ENCODE results near the gene FGGY. TPM values are rescaled to one million over a fixed set of nuclear protein-coding genes. Genes with fewer than 3 reads are reported as not detected.

The FGGY gene
- total RNA-seq, 1 experiment from 2014 or later = 17.8 TPM

DNA sequence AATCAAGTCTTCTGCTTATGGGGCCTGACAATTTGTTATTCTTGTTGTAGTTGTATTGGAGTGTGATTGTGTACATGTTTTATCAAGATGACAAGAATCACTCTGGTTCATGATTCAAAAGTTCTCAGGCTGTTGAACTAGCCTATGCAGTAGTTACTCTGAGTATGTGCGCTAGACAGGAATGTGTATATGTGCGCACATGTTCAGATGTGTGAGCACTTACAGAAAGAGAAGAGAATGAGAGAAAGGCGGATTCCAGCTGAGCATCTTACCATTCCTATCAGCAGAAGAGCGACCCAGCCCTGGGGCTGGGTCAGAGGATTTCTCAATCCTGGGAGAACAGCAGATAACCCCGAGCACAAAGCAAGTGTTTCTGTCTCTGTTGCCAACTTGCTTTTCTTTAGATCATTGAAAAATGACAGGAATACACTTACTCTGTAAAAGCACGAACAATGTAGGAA lies 407.1 kb downstream of the FGGY start:
- Histone ChIP-seq H3K4me3 (no peak overlapping the region), H3K27me3 (ENCODE audit: insufficient read depth, low read depth) (no peaks in the 10 kb centered on the region), H2AFZ (no peak overlapping the region), H3K79me2 (ENCODE audit: low read depth) (no peaks in the 10 kb centered on the region), H4K20me1 (ENCODE audit: insufficient read depth) (no peaks in the 10 kb centered on the region), H3F3A (ENCODE audit: insufficient read depth, low read depth) (no peaks in the 10 kb centered on the region), H3K27ac (no peak overlapping the region), H3K4me1 (replicated peaks; ENCODE audit: insufficient read depth) (peaks cover 10% of the 10 kb centered on the region), H3K36me3 (ENCODE audit: low read depth) (no peaks in the 10 kb centered on the region), H3K9me3 (ENCODE audit: insufficient read depth, low read depth) (no peaks in the 10 kb centered on the region), H3K9me2 (ENCODE audit: insufficient read depth) (no peaks in the 10 kb centered on the region), H3K4me2 (no peak overlapping the region)
- intact Hi-C loops (cut with micrococcal nuclease; ENCODE audit: unreplicated experiment) = no loop called here
- POLR2A ChIA-PET (ENCODE audit: unreplicated experiment) = no interaction called here
- TF ChIP-seq, protein P1, sequence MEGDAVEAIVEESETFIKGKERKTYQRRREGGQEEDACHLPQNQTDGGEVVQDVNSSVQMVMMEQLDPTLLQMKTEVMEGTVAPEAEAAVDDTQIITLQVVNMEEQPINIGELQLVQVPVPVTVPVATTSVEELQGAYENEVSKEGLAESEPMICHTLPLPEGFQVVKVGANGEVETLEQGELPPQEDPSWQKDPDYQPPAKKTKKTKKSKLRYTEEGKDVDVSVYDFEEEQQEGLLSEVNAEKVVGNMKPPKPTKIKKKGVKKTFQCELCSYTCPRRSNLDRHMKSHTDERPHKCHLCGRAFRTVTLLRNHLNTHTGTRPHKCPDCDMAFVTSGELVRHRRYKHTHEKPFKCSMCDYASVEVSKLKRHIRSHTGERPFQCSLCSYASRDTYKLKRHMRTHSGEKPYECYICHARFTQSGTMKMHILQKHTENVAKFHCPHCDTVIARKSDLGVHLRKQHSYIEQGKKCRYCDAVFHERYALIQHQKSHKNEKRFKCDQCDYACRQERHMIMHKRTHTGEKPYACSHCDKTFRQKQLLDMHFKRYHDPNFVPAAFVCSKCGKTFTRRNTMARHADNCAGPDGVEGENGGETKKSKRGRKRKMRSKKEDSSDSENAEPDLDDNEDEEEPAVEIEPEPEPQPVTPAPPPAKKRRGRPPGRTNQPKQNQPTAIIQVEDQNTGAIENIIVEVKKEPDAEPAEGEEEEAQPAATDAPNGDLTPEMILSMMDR (conservative IDR thresholded peaks at IDR 0.05) = no peak
- TF ChIP-seq EZH2 (IDR thresholded peaks at IDR 0.05; ENCODE audit: low read depth) = no peak
- no TSS peak for BruUV-seq (replicated peaks)
- CTCF ChIA-PET = no interaction called here
- no peak for DNase-seq

DNA sequence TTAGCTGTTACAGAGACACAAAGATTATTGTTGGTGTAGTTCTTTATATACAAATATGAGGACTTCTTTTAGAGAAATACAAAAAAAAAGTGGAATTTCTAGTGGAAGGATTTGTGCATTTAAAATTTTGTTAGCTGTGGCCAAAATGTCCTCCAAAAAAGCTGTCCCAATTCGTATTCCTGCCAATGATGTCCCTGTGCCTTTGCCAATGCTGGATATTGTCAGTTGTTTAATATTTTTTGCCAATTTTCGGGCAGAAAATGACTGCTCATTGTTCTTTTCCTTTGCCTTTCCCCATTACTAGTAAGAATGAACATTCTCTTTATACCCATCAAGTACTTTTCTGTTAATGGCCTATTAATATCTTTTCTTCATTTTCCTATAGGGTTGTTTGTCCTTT lies 407.8 kb downstream of the FGGY start:
- Histone ChIP-seq H3K27ac (no peak overlapping the region), H3K36me3 (ENCODE audit: low read depth) (no peaks in the 10 kb centered on the region), H3K27me3 (ENCODE audit: insufficient read depth, low read depth) (no peaks in the 10 kb centered on the region), H2AFZ (no peak overlapping the region), H3K9me3 (ENCODE audit: insufficient read depth, low read depth) (no peaks in the 10 kb centered on the region), H3K4me1 (replicated peaks; ENCODE audit: insufficient read depth) (peaks cover 10% of the 10 kb centered on the region; the same call in 1 of the 2 replicates), H4K20me1 (ENCODE audit: insufficient read depth) (no peaks in the 10 kb centered on the region), H3K4me3 (no peak overlapping the region), H3K4me2 (no peak overlapping the region), H3F3A (ENCODE audit: insufficient read depth, low read depth) (no peaks in the 10 kb centered on the region), H3K9me2 (ENCODE audit: insufficient read depth) (no peaks in the 10 kb centered on the region), H3K79me2 (ENCODE audit: low read depth) (no peaks in the 10 kb centered on the region)
- no TSS peak for BruUV-seq (replicated peaks)
- POLR2A ChIA-PET (ENCODE audit: unreplicated experiment) = interaction anchor here (0.5 kb wide), 1 partner anchor 553 kb away, joined by 12 read pairs; no protein-coding TSS in a partner anchor
- no peak for DNase-seq
- TF ChIP-seq, protein P1 (conservative IDR thresholded peaks at IDR 0.05) = no peak
- no peak for TF ChIP-seq EZH2 (IDR thresholded peaks at IDR 0.05; ENCODE audit: low read depth)
- CTCF ChIA-PET = no interaction called here
- intact Hi-C loops (cut with micrococcal nuclease; ENCODE audit: unreplicated experiment) = no loop called here

DNA sequence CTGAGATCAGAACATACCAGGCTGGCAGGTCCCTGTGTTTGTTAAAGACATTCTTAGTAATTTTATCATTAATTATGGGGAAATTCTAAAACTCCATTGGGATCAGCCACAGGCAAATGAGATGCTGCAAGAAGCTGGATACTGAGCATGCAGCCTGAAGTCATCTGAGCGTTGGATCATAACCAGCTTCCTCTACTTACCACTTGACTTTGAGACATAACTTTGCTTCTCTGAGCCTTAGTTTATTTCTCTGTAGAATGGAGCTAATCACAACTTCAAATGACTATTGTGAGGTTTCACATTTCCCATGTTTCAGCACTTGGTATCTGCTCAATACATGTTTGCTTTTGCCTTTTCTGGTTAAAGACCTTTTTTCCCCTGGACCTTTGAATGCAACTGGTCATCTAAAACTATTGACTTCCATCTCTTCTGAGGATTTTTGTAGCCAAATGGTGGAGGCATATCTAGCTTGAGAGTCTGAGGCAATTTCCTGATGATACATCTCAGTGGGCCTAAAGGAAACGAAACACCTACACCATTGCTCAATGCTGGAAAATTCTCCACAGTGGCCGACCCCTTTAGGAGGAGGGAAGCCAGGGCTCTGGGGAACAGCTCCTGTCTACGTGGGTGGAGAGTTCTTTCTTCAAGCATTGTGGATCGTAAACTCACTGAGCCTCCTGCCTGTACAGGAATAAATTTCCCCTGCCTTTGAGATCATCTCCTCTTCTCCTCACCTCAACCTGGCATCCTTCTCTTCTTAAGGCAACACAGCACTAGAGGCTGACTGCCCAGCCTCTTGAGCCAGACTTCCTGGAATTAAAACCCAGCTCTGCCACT lies 408.8 kb downstream of the FGGY start:
- Histone ChIP-seq H3K79me2 (ENCODE audit: low read depth) (no peaks in the 10 kb centered on the region), H3K4me2 (no peak overlapping the region), H3K4me1 (replicated peaks; ENCODE audit: insufficient read depth) (peaks cover 10% of the 10 kb centered on the region; the same call in 1 of the 2 replicates), H3K9me3 (ENCODE audit: insufficient read depth, low read depth) (no peaks in the 10 kb centered on the region), H2AFZ (no peak overlapping the region), H3K4me3 (no peak overlapping the region), H4K20me1 (ENCODE audit: insufficient read depth) (no peaks in the 10 kb centered on the region), H3K27ac (no peak overlapping the region), H3K9me2 (ENCODE audit: insufficient read depth) (no peaks in the 10 kb centered on the region), H3F3A (ENCODE audit: insufficient read depth, low read depth) (no peaks in the 10 kb centered on the region), H3K27me3 (ENCODE audit: insufficient read depth, low read depth) (no peaks in the 10 kb centered on the region), H3K36me3 (ENCODE audit: low read depth) (no peaks in the 10 kb centered on the region)
- no peak for TF ChIP-seq EZH2 (IDR thresholded peaks at IDR 0.05; ENCODE audit: low read depth)
- TF ChIP-seq, protein P1 (conservative IDR thresholded peaks at IDR 0.05) = no peak
- intact Hi-C loops (cut with micrococcal nuclease; ENCODE audit: unreplicated experiment) = no loop called here
- POLR2A ChIA-PET (ENCODE audit: unreplicated experiment) = interaction anchor here (0.5 kb wide), 1 partner anchor 554 kb away, joined by 12 read pairs; no protein-coding TSS in a partner anchor
- BruUV-seq (replicated peaks) = no TSS peak
- CTCF ChIA-PET = no interaction called here
- no peak for DNase-seq
